Suprapubic skin (tissue), 3 donors: ENCODE measurements around the gene TRPM1.

Experiments
- CTCF ChIP-seq, 2 donors: fragments of 200-600 bp in 1 of 2; fragments of 450-650 bp in 1 of 2; sonication (generic) in 1 of 2; IDR thresholded peaks; one replicate each; pipeline ENCODE4 v1.5.1; 2016 to 2019; ENCODE audit warnings: antibody characterized with exemption in 2 of 2, mild to moderate bottlenecking in 1 of 2, moderate library complexity in 1 of 2
- POLR2AphosphoS5 ChIP-seq, 3 donors: sonication (generic); formaldehyde crosslinking; IDR thresholded peaks; one replicate each; pipeline ENCODE4 v1.6.1; 2017; ENCODE audit warnings: antibody characterized with exemption in 3 of 3

GRCh38 chr15:31102039-31102321 is 455 bp upstream of the TRPM1 start:
- TF ChIP-seq POLR2AphosphoS5 (IDR thresholded peaks at IDR 0.05) (no peak), CTCF (IDR thresholded peaks at IDR 0.05) (no peak)
